HK-2 (cell line): ENCODE measurements around the gene PAK5.

Source experiments
- DNase-seq: peaks from one replicate; pipeline ENCODE4 v3.0.0-alpha.2; 2018; ENCODE audit not compliant: unreplicated experiment

PAK5 gene

GRCh38 chr20:9838378-9839295, at the start of gene PAK5:
PAK5 (minus strand) TSS chr20:9839076; CDS start chr20:9644328, 194,748 bp downstream.
- DNase-seq: peak; percentile 18

GRCh38 chr20:9887706-9888105, 48.8 kb upstream of the PAK5 start:
- DNase-seq: no peak

- DNase-seq: no peak
Observed at GRCh38 chr20:9886227-9886626, 47.4 kb upstream of the PAK5 start.

GRCh38 chr20:9884666-9885065, 45.8 kb upstream of the PAK5 start:
- no peak for DNase-seq

- DNase-seq: no peak
Observed at GRCh38 chr20:9884061-9884460, 45.2 kb upstream of the PAK5 start.

- no peak for DNase-seq
Observed at GRCh38 chr20:9877932-9878495, 39.1 kb upstream of the PAK5 start.

GRCh38 chr20:9867196-9867980, 28.5 kb upstream of the PAK5 start:
- DNase-seq: no peak

- DNase-seq: no peak
Observed at GRCh38 chr20:9852566-9852965, 13.7 kb upstream of the PAK5 start.

GRCh38 chr20:9839626-9840025, 750 bp upstream of the PAK5 start:
- DNase-seq: no peak

GRCh38 chr20:9838035-9838377, 870 bp downstream of the PAK5 start:
- DNase-seq: no peak

- no peak for DNase-seq
Observed at GRCh38 chr20:9837634-9838033, 1.2 kb downstream of the PAK5 start.

GRCh38 chr20:9835302-9835701, 3.6 kb downstream of the PAK5 start:
- no peak for DNase-seq

- no peak for DNase-seq
Observed at GRCh38 chr20:9831032-9831431, 7.8 kb downstream of the PAK5 start.

GRCh38 chr20:9829835-9830234, 9.0 kb downstream of the PAK5 start:
- DNase-seq: no peak

- no peak for DNase-seq
Observed at GRCh38 chr20:9817654-9818053, 21.2 kb downstream of the PAK5 start.

GRCh38 chr20:9815632-9816031, 23.2 kb downstream of the PAK5 start:
- no peak for DNase-seq

GRCh38 chr20:9810738-9811137, 28.1 kb downstream of the PAK5 start:
- no peak for DNase-seq

GRCh38 chr20:9809271-9809670, 29.6 kb downstream of the PAK5 start:
- DNase-seq: no peak

GRCh38 chr20:9808166-9808565, 30.7 kb downstream of the PAK5 start:
- DNase-seq: no peak

GRCh38 chr20:9807136-9807535, 31.7 kb downstream of the PAK5 start:
- DNase-seq: no peak

- DNase-seq: no peak
Observed at GRCh38 chr20:9800421-9800820, 38.5 kb downstream of the PAK5 start.

GRCh38 chr20:9794831-9795230, 44.0 kb downstream of the PAK5 start:
- no peak for DNase-seq

GRCh38 chr20:9792674-9793073, 46.2 kb downstream of the PAK5 start:
- DNase-seq: no peak
